NOMO-1 treated with dmso at 0.1 percent for 144 hours (cell line): ENCODE results near the gene TRIM58.

Experiments
- DNase-seq: peaks from one replicate; lab custom pipeline; 2025; ENCODE audit not compliant: unreplicated experiment; lab: John Stamatoyannopoulos, UW

The TRIM58 gene, protein sequence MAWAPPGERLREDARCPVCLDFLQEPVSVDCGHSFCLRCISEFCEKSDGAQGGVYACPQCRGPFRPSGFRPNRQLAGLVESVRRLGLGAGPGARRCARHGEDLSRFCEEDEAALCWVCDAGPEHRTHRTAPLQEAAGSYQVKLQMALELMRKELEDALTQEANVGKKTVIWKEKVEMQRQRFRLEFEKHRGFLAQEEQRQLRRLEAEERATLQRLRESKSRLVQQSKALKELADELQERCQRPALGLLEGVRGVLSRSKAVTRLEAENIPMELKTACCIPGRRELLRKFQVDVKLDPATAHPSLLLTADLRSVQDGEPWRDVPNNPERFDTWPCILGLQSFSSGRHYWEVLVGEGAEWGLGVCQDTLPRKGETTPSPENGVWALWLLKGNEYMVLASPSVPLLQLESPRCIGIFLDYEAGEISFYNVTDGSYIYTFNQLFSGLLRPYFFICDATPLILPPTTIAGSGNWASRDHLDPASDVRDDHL

GRCh38 chr1:247857069-247857984 lies at the start of gene TRIM58:
TSS of gene TRIM58 (plus strand) at chr1:247857187. CDS start at chr1:247857247, 60 bp downstream.
- no peak for DNase-seq

DNA sequence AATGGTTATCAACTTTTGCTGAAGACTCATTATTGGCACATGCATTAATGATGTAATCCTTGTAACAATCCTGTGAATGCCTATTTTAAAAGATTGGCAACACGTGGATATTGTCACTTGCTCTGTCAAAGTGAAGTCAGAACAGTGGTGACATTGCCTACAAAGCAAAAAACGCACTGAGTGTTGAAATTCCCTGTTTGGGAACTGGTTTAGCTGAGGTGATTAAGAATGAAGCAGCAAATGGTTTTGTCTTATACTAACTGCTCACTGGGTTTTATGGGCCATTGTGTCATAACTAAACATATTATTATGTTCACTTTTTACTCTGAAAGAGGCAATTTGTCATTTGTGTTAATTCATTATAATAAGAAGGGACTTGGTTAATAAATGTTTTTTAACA lies 44.4 kb upstream of the TRIM58 start:
- no peak for DNase-seq

- DNase-seq, result no peak
Observed at GRCh38 chr1:247822060-247822459, 34.9 kb upstream of the TRIM58 start.

GRCh38 chr1:247824023-247824422 lies 33.0 kb upstream of the TRIM58 start, which contains the start of gene OR14A16:
TSS of gene OR14A16 (minus strand) at chr1:247824119. CDS start at chr1:247815729, 8,390 bp downstream.
- DNase-seq, result no peak

GRCh38 chr1:247825362-247825761 lies 31.6 kb upstream of the TRIM58 start:
- peak; percentile 24 for DNase-seq

GRCh38 chr1:247829656-247830055 lies 27.3 kb upstream of the TRIM58 start:
- no peak for DNase-seq

- no peak for DNase-seq
Observed at GRCh38 chr1:247833601-247834000, 23.4 kb upstream of the TRIM58 start.

- DNase-seq, result no peak
Observed at GRCh38 chr1:247840818-247841217, 16.2 kb upstream of the TRIM58 start.

DNA sequence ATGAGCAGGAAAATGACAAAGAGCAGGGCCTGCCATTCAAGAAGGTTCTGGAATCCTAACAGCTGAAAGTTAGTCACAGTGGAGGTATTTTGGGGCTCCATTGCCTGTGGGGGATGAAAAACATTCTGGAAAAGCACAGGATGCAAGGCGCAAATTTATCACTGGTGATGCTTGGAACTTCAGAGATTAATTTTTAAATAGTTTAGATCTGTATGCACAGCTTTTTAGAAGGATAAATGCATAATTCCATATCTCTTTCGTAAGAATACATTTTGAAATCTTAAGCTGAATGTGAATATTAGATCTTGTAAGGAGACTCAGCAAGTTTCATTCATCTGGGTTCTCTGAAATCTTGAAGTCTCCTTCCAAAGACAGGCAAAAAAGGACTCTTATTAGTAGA lies 15.2 kb upstream of the TRIM58 start, which contains the start of gene OR11L1:
TSS of gene OR11L1 (minus strand) at position 101 of the 400 bp plus-strand sequence. CDS start at position 101, 0 bp downstream.
- DNase-seq, result no peak

- DNase-seq, result no peak
Observed at GRCh38 chr1:247843411-247843810, 13.6 kb upstream of the TRIM58 start.

GRCh38 chr1:247845011-247845692 lies 11.8 kb upstream of the TRIM58 start:
- DNase-seq, result no peak

- DNase-seq, result no peak
Observed at GRCh38 chr1:247845693-247846017, 11.3 kb upstream of the TRIM58 start.

GRCh38 chr1:247848346-247848745 lies 8.6 kb upstream of the TRIM58 start:
- no peak for DNase-seq

DNA sequence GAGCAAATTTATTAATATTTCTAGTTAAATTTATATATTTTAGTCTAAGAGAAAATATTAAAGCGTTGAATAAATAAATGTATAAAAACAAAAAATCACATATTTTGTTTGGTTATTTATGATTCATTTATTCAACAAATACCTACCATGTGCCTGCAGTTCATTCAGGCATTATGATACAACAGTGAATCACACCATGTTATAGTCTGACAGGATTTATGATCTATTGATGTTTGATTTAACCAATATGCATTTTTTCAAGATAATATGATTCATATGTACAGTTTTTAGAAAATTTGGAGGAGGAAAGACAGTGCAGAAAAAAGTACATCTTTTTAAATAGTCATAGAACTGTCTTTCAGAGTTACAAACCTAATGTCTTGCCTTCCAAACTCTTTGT lies 7.4 kb upstream of the TRIM58 start:
- DNase-seq, result no peak

- no peak for DNase-seq
Observed at GRCh38 chr1:247854899-247855545, 2.0 kb upstream of the TRIM58 start.

GRCh38 chr1:247855911-247856310 lies 1.1 kb upstream of the TRIM58 start:
- no peak for DNase-seq

DNA sequence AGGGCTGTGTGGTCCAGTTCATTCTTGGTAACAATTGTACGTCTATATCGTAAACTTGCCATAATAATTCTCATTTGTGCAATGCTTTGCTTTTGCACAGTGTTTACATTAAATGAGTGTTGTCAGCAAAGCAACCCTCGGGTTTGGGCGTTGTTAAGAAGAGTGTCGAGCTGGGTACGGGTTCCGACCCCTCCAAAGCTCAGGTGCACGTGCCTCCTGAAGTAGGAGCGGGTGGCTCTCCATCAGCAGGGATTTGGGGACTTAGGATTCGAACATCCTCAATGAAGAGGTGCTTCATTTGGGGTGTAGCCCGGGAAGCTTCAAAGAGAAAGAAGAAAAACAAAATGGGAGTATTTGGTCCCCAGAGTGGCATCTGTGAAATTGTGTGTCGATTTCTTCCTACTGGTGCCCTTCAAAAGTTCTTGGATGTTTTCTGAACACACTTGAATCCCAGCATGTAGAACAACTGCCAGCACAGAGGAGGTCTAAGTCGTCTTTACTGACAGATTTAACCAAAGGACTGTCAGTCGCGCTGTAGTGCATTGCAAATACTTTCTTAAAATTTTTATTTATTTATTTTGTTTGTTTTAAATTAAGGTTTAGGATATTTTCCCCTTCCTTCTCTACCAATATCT lies 1.1 kb downstream of the TRIM58 start:
- no peak for DNase-seq

- no peak for DNase-seq
Observed at GRCh38 chr1:247862756-247863155, 5.8 kb downstream of the TRIM58 start.

GRCh38 chr1:247864644-247865043 lies 7.7 kb downstream of the TRIM58 start:
- DNase-seq, result no peak

DNA sequence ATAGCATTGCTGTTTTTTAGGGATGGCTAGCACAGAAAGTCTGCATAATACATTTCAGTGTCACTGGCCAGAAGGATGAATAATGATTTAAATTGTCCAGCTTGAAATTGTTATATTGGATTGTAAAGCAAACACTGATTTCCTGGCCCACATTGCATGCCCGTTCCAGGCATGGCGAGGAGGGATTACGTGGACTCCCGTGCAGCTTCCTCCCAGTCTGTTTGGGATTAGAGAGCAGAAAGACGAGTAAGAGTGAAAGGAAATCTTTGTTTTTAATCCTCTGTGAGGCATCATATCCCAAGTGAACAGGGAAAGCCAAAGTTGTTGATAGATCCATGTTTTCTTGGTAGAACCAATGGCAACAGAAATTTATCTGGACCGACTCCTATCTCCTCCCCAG lies 8.4 kb downstream of the TRIM58 start:
- DNase-seq, result no peak
